Mesendoderm (in vitro differentiated cells): ENCODE data around the gene NDC1.

Source experiments
- DNase-seq: peaks from one replicate; pipeline ENCODE4 v3.0.0; 2013
- H2AK5ac ChIP-seq: 2 replicates; pipeline ENCODE4 v1.6.1; 2013; ENCODE audit warnings: low read length, inconsistent platforms
- H2BK120ac ChIP-seq: 2 replicates; pipeline ENCODE4 v1.6.1; 2013; ENCODE audit warnings: low read depth, mild to moderate bottlenecking, low read length, moderate library complexity, mixed read lengths
- H2BK15ac ChIP-seq: replicated peaks from 2 replicates; pipeline ENCODE4 v1.6.1; 2013; ENCODE audit warnings: low read depth, mild to moderate bottlenecking, moderate library complexity
- H2BK5ac ChIP-seq: 2 replicates; pipeline ENCODE4 v1.6.1; 2013; ENCODE audit warnings: low read length, inconsistent platforms
- H3K18ac ChIP-seq: 2 replicates; pipeline ENCODE4 v1.6.1; 2013; ENCODE audit warnings: mild to moderate bottlenecking, low read length, mixed read lengths
- H3K23ac ChIP-seq: one replicate; pipeline ENCODE4 v1.6.1; 2013; ENCODE audit warnings: low read length
- H3K27ac ChIP-seq: 2 replicates; pipeline ENCODE4 v1.5.1; 2013; ENCODE audit warnings: low read depth, mild to moderate bottlenecking, inconsistent platforms, low read length, moderate library complexity
- H3K27me3 ChIP-seq: 2 replicates; pipeline ENCODE4 v1.6.1; 2013; ENCODE audit warnings: low read length, control low read depth, mild to moderate bottlenecking, inconsistent platforms; ENCODE audit not compliant: insufficient read depth, poor library complexity
- H3K36me3 ChIP-seq: 2 replicates; pipeline ENCODE4 v1.6.1; 2013; ENCODE audit warnings: low read length, inconsistent platforms; ENCODE audit not compliant: control insufficient read depth, insufficient read depth
- H3K4ac ChIP-seq: one replicate; pipeline ENCODE4 v1.6.1; 2013; ENCODE audit warnings: low read depth, mild to moderate bottlenecking, low read length, moderate library complexity
- H3K4me1 ChIP-seq: 2 replicates; pipeline ENCODE4 v1.6.1; 2013; ENCODE audit warnings: low read depth, low read length, inconsistent platforms; ENCODE audit not compliant: control insufficient read depth
- H3K4me2 ChIP-seq: 2 replicates; pipeline ENCODE4 v1.6.1; 2013; ENCODE audit warnings: low read length
- H3K4me3 ChIP-seq: 2 replicates; pipeline ENCODE4 v1.5.1; 2013; ENCODE audit warnings: mild to moderate bottlenecking, low read length
- H3K56ac ChIP-seq: one replicate; pipeline ENCODE4 v1.6.1; 2013; ENCODE audit warnings: low read length
- H3K79me1 ChIP-seq: 2 replicates; pipeline ENCODE4 v1.6.1; 2013; ENCODE audit warnings: low read length, inconsistent platforms
- H3K79me2 ChIP-seq: 2 replicates; pipeline ENCODE4 v1.6.1; 2013; ENCODE audit warnings: mild to moderate bottlenecking, low read length; ENCODE audit not compliant: control insufficient read depth, insufficient read depth
- H3K9ac ChIP-seq: 2 replicates; pipeline ENCODE4 v1.6.1; 2013; ENCODE audit warnings: low read length, inconsistent platforms
- H4K5ac ChIP-seq: one replicate; pipeline ENCODE4 v1.6.1; 2013; ENCODE audit warnings: low read length
- H4K8ac ChIP-seq: one replicate; pipeline ENCODE4 v1.6.1; 2013; ENCODE audit warnings: low read depth, mild to moderate bottlenecking, control low read depth, low read length, moderate library complexity
- WGBS: extraction: QIAGEN DNeasy Blood & Tissue Kit; methylation state at CpG from one replicate; pipeline ENCODE4 v1.1.7; 2013; ENCODE audit warnings: low lambda C conversion rate, missing lambda C conversion rate; ENCODE audit not compliant: insufficient coverage; ENCODE audit errors: extremely low coverage; 5-methylcytosine and 5-hydroxymethylcytosine counted together

Gene NDC1

DNA sequence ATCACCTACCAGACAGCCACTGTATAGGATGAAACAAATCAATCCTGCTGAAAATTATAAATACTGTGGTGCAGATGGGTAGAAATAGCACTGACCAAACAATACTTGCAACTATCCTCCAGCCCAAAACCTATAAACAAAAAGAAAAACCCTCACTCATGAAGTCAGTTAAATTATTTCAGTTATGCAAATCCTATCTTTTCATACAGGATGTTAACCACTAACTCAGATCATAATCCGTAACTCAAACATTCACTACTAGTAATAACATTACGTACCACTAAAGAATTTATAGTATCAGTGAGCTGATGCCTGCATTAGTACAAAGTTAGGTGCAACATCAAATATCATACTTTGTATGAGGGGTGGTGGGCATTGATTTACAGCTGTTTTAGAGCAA is 2.6 kb downstream of the NDC1 start:
- H4K5ac ChIP-seq: no peak overlapping the region

GRCh38 chr1:53834776-53835175 is 3.3 kb downstream of the NDC1 start:
- H2BK5ac ChIP-seq: no peak overlapping the region
- no peak overlapping the region for H3K56ac ChIP-seq
- peaks cover 8% of the 10 kb centered on the region for H3K79me1 ChIP-seq
- no peaks in the 10 kb centered on the region for H3K27me3 ChIP-seq
- H3K9ac ChIP-seq: no peak overlapping the region
- no peak overlapping the region for H3K4me3 ChIP-seq
- no peak overlapping the region for H3K4ac ChIP-seq
- no peak overlapping the region for H3K18ac ChIP-seq
- H3K4me2 ChIP-seq: no peak overlapping the region
- H4K5ac ChIP-seq: no peak overlapping the region
- H3K36me3 ChIP-seq: no peaks in the 10 kb centered on the region
- H4K8ac ChIP-seq: no peak overlapping the region
- no peak overlapping the region for H3K27ac ChIP-seq
- no CpG with 5 or more reads among the region's 11 CpGs for WGBS
- no peak for DNase-seq
- H2AK5ac ChIP-seq: no peak overlapping the region
- H3K79me2 ChIP-seq: peaks cover 42% of the 10 kb centered on the region
- H3K4me1 ChIP-seq: peaks cover 2% of the 10 kb centered on the region
- H3K23ac ChIP-seq: no peak overlapping the region
- H2BK120ac ChIP-seq: no peak overlapping the region
- no peak overlapping the region for H2BK15ac ChIP-seq

More for the DNA sequence above, 2.6 kb downstream of the NDC1 start:
- Histone ChIP-seq H3K79me2 (peaks cover 42% of the 10 kb centered on the region), H3K4me1 (peaks cover 2% of the 10 kb centered on the region), H3K79me1 (peaks cover 8% of the 10 kb centered on the region), H3K27ac (no peak overlapping the region), H3K4ac (no peak overlapping the region), H4K8ac (no peak overlapping the region), H3K9ac (no peak overlapping the region), H2BK15ac (no peak overlapping the region), H2BK5ac (no peak overlapping the region), H2AK5ac (no peak overlapping the region), H3K36me3 (no peaks in the 10 kb centered on the region), H3K27me3 (no peaks in the 10 kb centered on the region), H3K23ac (no peak overlapping the region), H3K4me2 (no peak overlapping the region), H3K18ac (no peak overlapping the region), H2BK120ac (no peak overlapping the region), H3K4me3 (no peak overlapping the region), H3K56ac (no peak overlapping the region)
- no CpG with 5 or more reads among the region's 2 CpGs for WGBS
- DNase-seq: no peak

DNA sequence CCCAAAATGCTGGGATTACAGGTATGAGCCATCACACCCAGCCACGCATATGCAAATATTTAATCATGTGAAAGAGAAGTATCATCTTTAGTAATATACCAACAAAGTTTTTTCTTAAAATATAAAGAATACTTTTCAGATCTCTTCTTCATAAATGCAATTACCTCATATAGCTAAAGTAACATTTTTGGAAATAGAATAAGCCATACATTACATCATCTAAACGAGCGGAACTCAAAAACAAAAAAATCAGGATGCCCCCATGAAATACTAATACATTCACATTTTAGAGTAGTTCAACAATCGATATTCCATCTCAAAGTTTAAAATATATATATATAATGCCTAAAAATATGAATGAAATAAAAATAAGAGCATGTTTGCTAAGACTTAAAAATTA is 4.7 kb downstream of the NDC1 start:
- Histone ChIP-seq H3K36me3 (no peaks in the 10 kb centered on the region), H3K18ac (no peak overlapping the region), H3K27me3 (no peaks in the 10 kb centered on the region), H3K4me3 (no peak overlapping the region), H3K56ac (no peak overlapping the region), H3K27ac (no peak overlapping the region), H3K79me2 (peaks cover 42% of the 10 kb centered on the region), H4K5ac (no peak overlapping the region), H3K79me1 (peaks cover 8% of the 10 kb centered on the region), H2BK15ac (no peak overlapping the region), H3K4me2 (no peak overlapping the region), H4K8ac (no peak overlapping the region), H3K9ac (no peak overlapping the region), H3K4me1 (peaks cover 2% of the 10 kb centered on the region), H2BK120ac (no peak overlapping the region), H3K23ac (no peak overlapping the region), H3K4ac (no peak overlapping the region), H2BK5ac (no peak overlapping the region), H2AK5ac (no peak overlapping the region)
- WGBS: no CpG with 5 or more reads among the region's 4 CpGs
- DNase-seq: no peak

GRCh38 chr1:53826367-53826766 is 11.7 kb downstream of the NDC1 start:
- no peak overlapping the region for H4K5ac ChIP-seq
- H3K18ac ChIP-seq: no peak overlapping the region
- no peak overlapping the region for H3K4me3 ChIP-seq
- WGBS: no CpG with 5 or more reads among the region's 2 CpGs
- H4K8ac ChIP-seq: no peak overlapping the region
- no peak overlapping the region for H2AK5ac ChIP-seq
- H2BK5ac ChIP-seq: no peak overlapping the region
- H3K36me3 ChIP-seq: peaks cover 6% of the 10 kb centered on the region
- no peak overlapping the region for H3K4ac ChIP-seq
- no peak overlapping the region for H3K9ac ChIP-seq
- H2BK15ac ChIP-seq: no peak overlapping the region
- no peak overlapping the region for H2BK120ac ChIP-seq
- DNase-seq: peak; percentile 53
- H3K56ac ChIP-seq: no peak overlapping the region
- no peak overlapping the region for H3K27ac ChIP-seq
- H3K79me1 ChIP-seq: peaks cover 4% of the 10 kb centered on the region
- H3K27me3 ChIP-seq: no peaks in the 10 kb centered on the region
- H3K79me2 ChIP-seq: peaks cover 2% of the 10 kb centered on the region
- no peak overlapping the region for H3K4me2 ChIP-seq
- H3K4me1 ChIP-seq: no peaks in the 10 kb centered on the region
- no peak overlapping the region for H3K23ac ChIP-seq

- H4K5ac ChIP-seq: no peak overlapping the region
- H3K9ac ChIP-seq: no peak overlapping the region
- H3K4me2 ChIP-seq: no peak overlapping the region
- no peak for DNase-seq
- no peaks in the 10 kb centered on the region for H3K27me3 ChIP-seq
- H3K4me1 ChIP-seq: no peaks in the 10 kb centered on the region
- H3K27ac ChIP-seq: no peak overlapping the region
- peaks cover 6% of the 10 kb centered on the region for H3K36me3 ChIP-seq
- H3K4ac ChIP-seq: no peak overlapping the region
- H4K8ac ChIP-seq: no peak overlapping the region
- no peak overlapping the region for H3K18ac ChIP-seq
- peaks cover 4% of the 10 kb centered on the region for H3K79me1 ChIP-seq
- no peak overlapping the region for H3K56ac ChIP-seq
- no peak overlapping the region for H2BK15ac ChIP-seq
- no peak overlapping the region for H2AK5ac ChIP-seq
- H3K23ac ChIP-seq: no peak overlapping the region
- H3K4me3 ChIP-seq: no peak overlapping the region
- H2BK5ac ChIP-seq: no peak overlapping the region
- peaks cover 2% of the 10 kb centered on the region for H3K79me2 ChIP-seq
- WGBS: no CpG with 5 or more reads among the region's 6 CpGs
- H2BK120ac ChIP-seq: no peak overlapping the region
Measured at GRCh38 chr1:53825306-53825705, 12.8 kb downstream of the NDC1 start.

- peaks cover 2% of the 10 kb centered on the region for H3K79me2 ChIP-seq
- no peak overlapping the region for H2BK5ac ChIP-seq
- H4K5ac ChIP-seq: no peak overlapping the region
- no peak overlapping the region for H2AK5ac ChIP-seq
- H2BK15ac ChIP-seq: no peak overlapping the region
- H3K79me1 ChIP-seq: peaks cover 3% of the 10 kb centered on the region
- no CpG with 5 or more reads among the region's 3 CpGs for WGBS
- H3K27me3 ChIP-seq: no peaks in the 10 kb centered on the region
- no peak overlapping the region for H3K4ac ChIP-seq
- H3K36me3 ChIP-seq: peaks cover 6% of the 10 kb centered on the region
- no peak overlapping the region for H3K27ac ChIP-seq
- H2BK120ac ChIP-seq: no peak overlapping the region
- no peak overlapping the region for H4K8ac ChIP-seq
- no peak for DNase-seq
- no peak overlapping the region for H3K9ac ChIP-seq
- H3K18ac ChIP-seq: no peak overlapping the region
- no peak overlapping the region for H3K4me2 ChIP-seq
- no peak overlapping the region for H3K56ac ChIP-seq
- no peak overlapping the region for H3K23ac ChIP-seq
- no peaks in the 10 kb centered on the region for H3K4me1 ChIP-seq
- H3K4me3 ChIP-seq: no peak overlapping the region
Measured at GRCh38 chr1:53822931-53823330, 15.2 kb downstream of the NDC1 start.
